Head of caudate nucleus (tissue), 42 donors: ENCODE measurements around the gene FAM117B.

Source experiments
- DNase-seq, 42 donors: peaks; one replicate each; pipeline versions ENCODE4 v3.0.0 to v3.0.0-alpha.2; 2020 to 2021; ENCODE audit warnings: mixed read lengths in 7 of 42
- intact Hi-C: fragments of 100-400 bp; cut with DNase I; formaldehyde crosslinking; loops from one replicate; pipeline ENCODE4 v1.15.0; 2022

FAM117B gene

DNA sequence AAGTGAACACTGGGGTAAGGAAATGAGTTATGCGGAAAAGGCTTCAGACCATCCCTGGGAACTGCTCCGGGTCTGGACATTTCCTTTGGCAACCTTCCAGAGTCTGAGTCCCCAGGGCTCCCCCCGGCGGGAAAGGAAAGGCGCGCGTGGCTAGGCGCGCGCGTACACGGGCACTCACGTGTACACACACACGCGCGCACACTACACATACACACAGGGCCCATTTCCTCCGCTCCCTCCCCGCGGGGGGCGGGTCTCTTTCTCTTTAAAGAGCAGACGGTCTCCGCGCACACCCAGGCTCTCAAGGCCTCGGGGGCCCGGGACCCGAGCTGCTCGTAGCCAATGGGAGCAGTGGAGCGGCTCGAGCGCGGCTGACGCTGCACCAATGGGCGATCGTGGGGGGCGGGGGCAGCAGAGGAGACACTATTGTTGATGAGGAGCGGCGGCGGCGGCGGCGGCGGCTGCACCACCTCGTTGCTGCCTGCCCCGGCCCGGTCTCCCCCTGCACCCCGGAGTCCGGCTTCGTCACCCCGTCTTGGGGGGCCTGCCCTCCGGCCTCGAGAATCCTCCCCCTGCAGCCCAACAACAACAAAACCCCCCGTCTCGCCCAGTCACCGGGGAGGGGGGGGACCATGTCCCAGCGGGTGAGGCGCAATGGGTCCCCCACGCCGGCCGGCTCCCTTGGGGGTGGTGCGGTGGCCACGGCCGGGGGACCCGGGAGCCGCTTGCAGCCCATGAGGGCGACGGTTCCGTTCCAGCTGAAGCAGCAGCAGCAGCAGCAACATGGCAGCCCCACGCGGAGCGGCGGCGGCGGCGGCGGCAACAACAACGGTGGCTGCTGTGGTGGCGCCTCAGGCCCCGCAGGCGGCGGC lies at the start of gene FAM117B:
Gene FAM117B (plus strand): TSS at position 414 of the 872 bp plus-strand sequence. CDS start 219 bp downstream, at position 633.
- intact Hi-C loops, result loop anchor here (5.0 to 10.0 kb wide), 2 partner anchors 260 to 378 kb away; partner anchors contain the start of genes BMPR2 and NBEAL1
- peak; percentile 96 to 100 (median 99) for DNase-seq

- intact Hi-C loops, result no loop called here
- DNase-seq, result peak; percentile 34 to 85 (median 72)
Observed at GRCh38 chr2:202588647-202589581, 45.9 kb upstream of the FAM117B start.

GRCh38 chr2:202589582-202589949 lies 45.2 kb upstream of the FAM117B start:
- intact Hi-C loops, result no loop called here

DNA sequence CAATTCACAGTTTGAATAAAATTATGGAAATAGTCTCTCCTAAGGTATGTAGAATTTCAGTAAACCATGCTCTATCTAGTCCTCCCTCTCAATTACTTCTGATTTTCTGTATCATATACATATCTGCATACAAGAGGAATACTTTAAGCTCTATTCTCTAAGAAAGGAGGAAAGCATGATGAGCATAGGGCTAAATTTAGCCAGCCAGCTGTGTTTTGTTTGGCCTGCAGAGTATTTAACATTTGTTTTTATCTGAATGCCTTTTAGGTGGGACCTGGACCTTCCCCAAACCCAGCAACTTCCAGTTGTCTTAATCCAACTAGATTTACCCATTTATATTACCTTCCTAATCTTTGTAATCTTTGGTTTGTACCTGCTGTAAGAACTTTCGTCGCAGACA lies 42.2 kb upstream of the FAM117B start:
- no peak for DNase-seq
- intact Hi-C loops, result no loop called here

More at GRCh38 chr2:202589582-202589949, 45.2 kb upstream of the FAM117B start:
- DNase-seq, result no peak

DNA sequence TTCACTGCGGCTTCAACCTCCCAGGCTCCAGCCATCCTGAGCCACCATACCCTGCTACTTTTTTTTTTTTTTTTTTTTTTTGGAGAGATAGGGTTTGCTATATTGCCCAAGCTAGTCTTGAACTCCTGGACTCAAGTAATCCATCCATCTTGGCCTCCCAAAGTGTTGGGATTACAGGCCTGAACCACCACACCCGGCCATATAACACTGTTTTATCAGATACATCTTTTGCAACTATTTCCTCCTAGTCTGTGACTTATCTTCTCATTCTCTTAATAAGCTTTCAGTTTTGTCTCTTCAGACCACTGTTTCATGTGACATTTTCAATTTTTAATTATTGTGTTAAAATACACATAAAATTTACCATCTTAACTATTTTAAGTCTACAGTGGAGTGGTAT lies 35.7 kb upstream of the FAM117B start:
- intact Hi-C loops, result no loop called here
- DNase-seq, result no peak

DNA sequence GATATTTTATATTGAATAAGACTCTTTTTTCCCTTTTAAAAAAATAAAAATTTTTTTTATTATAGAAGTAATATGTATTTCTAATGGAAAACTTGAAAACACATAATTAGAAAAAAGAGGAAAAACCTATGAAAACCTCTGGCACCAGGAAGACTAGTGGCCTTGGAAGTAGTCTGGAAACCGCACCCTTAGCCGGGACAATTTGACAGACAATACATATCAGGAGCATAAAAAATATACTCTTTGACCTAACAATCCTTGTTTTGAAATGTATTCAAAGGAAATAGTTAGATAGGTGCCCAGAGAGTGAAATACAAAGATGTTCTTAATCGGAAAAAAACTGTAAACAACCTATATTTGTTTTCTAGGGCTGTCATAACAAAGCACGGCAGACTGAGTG lies 34.9 kb upstream of the FAM117B start:
- DNase-seq, result no peak
- intact Hi-C loops, result no loop called here

GRCh38 chr2:202604699-202605098 lies 30.1 kb upstream of the FAM117B start:
- no peak for DNase-seq
- intact Hi-C loops, result no loop called here

GRCh38 chr2:202605174-202605573 lies 29.6 kb upstream of the FAM117B start:
- no peak for DNase-seq
- intact Hi-C loops, result no loop called here

- DNase-seq, result no peak
- intact Hi-C loops, result no loop called here
Observed at GRCh38 chr2:202608142-202608852, 26.5 kb upstream of the FAM117B start.

GRCh38 chr2:202609381-202610145 lies 25.2 kb upstream of the FAM117B start:
- intact Hi-C loops, result no loop called here
- DNase-seq, result no peak

- no peak for DNase-seq
- intact Hi-C loops, result no loop called here
Observed at GRCh38 chr2:202610380-202610779, 24.4 kb upstream of the FAM117B start.

DNA sequence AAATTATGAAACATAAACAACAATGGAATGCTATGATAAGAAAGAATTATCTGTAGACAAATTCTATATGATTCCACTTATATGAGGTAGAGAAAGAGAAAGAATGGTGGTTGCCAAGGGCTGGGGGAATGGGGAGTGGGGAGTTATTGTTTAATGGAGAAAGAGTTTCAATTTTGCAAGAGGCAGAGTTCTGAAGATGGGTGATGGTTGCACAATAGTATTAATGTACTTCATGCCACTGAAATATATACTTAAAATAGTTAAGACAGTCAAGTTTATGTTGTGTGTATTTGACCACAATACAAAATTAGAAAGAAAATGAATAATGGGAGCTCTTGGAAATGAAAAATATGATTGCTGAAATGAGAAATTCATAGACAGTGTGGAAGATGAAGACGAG lies 22.6 kb upstream of the FAM117B start:
- intact Hi-C loops, result no loop called here
- DNase-seq, result no peak

- DNase-seq, result no peak
- intact Hi-C loops, result no loop called here
Observed at GRCh38 chr2:202613479-202613878, 21.3 kb upstream of the FAM117B start.

GRCh38 chr2:202624133-202624532 lies 10.6 kb upstream of the FAM117B start:
- DNase-seq, result no peak
- intact Hi-C loops, result no loop called here

GRCh38 chr2:202627042-202627441 lies 7.7 kb upstream of the FAM117B start:
- no peak for DNase-seq
- intact Hi-C loops, result no loop called here

DNA sequence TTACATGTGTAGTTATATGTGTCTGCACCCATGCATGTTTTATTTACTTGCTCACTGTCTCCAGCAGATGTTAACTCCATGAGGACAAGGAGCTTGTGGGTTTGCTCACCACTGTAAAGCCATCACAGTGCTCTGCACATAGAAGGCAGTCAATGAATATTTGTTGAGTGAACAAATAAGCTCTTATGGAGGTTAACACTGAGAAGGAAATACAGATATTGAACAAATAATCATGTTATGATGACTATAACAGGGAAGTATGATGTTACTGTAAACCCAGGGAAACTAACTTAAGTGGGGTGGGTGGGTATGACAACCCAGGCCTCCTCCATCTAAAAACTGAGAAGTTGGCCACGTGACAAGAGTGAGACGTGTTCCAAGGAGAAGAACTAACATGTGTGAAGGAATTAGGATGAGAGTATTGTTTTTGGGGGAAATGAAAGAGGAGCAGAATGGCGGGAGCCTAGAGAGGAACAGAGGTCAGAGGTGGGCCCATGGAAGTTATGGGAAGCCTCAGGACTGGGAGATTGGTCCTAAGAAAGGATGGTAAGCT lies 6.0 kb upstream of the FAM117B start:
- intact Hi-C loops, result no loop called here

DNA sequence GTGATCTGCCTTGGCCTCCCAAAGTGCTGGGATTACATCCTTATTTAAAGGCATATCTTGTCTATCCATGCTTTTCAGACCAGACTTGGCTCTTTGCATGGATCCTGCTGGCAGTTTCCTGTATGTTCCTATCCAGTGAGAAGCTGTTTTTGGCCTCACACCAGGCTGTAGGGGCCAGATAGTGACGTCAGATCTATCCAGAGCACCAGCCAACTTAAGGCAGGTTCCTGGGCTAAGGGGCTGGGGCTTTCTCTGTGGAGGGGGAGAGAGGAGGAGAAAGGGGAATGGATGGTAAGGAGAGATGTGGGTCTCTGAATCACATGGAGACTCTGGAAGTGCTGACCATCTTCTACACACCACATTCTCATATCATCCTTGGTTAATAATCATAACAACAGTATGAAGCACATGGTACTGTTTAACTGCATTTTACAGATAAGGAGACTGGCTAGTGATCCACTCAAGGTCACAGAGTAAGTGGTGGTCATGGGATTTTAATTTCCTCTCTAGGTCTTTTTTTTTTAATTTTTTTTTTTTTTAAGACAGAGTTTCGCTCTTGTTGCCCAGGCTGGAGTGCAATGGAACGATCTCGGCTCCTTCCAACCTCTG lies 2.0 kb upstream of the FAM117B start:
- DNase-seq, result no peak

More for the DNA sequence above, 6.0 kb upstream of the FAM117B start:
- DNase-seq, result no peak

GRCh38 chr2:202633470-202633869 lies 1.3 kb upstream of the FAM117B start:
- DNase-seq, result peak in 1 of 42 donors; percentile 14
- intact Hi-C loops, result loop anchor here (10.0 kb wide), 1 partner anchor 259 kb away; the partner anchor contains the start of gene BMPR2

More for the DNA sequence above, 2.0 kb upstream of the FAM117B start:
- intact Hi-C loops, result loop anchor here (10.0 kb wide), 1 partner anchor 258 kb away; the partner anchor contains the start of gene BMPR2
